ENCODE measurements around the gene TRIM7.
"Not testable (repeated sequence)": the region's sequence is repeated elsewhere in the genome, so short reads cannot be mapped to it uniquely, and the experiment has no call there.

Gene TRIM7

DNA sequence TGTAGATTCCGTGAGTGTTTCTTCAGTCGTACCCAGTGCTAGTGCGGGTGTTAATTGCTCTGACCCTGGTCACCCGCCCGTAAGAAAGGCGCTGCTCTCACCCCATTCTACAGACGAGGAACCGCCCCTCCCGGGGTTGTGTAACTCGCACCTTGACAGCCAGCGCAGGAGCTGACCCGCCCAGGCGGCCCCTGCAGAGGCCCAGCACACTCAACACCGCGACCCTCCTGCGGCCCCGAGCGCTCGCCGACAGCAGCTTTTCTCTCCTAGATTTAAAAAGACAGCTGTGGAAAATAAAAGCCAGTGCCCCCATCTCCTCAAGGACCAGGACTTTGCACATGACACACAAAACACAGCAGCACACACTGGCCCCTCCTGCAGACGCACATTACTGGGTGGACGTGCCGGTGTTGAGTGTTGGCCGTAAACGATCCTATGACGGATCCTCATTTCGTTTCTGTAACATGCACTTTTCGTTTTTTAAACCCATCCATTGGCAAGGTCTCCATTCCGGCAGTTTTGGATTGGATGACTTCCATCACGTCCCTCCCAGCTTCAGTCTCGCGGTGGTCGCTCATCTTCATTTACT lies 34.7 kb downstream of the TRIM7 start:
- H3K9me3 ChIP-seq (ENCODE audit: control insufficient read depth, low read length): no peaks in the 10 kb centered on the region
- peak overlapping the region; percentile 31 to 73 for H3K4me3 ChIP-seq (ENCODE audit: insufficient read depth in 1 of 2, low read depth in 1 of 2, low read length in 2 of 2)
- H2BK5ac ChIP-seq (ENCODE audit: low read depth, low read length, poor library complexity, severe bottlenecking): no peak overlapping the region
- H3K9ac ChIP-seq (ENCODE audit: low read length): no peak overlapping the region
- no peaks in the 10 kb centered on the region for H3K79me1 ChIP-seq (replicated peaks; ENCODE audit: low read length, poor library complexity, severe bottlenecking)
- peak overlapping the region; percentile 51 for H3K4me2 ChIP-seq (ENCODE audit: low read length, poor library complexity, severe bottlenecking)
- H3K27me3 ChIP-seq (ENCODE audit: control insufficient read depth in 1 of 2, insufficient read depth in 1 of 2, low read length in 2 of 2): peaks cover 5 to 16% of the 10 kb centered on the region in 2 experiments
- H4K91ac ChIP-seq (ENCODE audit: low read length): no peak overlapping the region
- no peak overlapping the region for H3K4ac ChIP-seq (ENCODE audit: low read depth in 1 of 2, low read length in 2 of 2)
- H3K36me3 ChIP-seq (ENCODE audit: control insufficient read depth in 1 of 2, insufficient read depth in 2 of 2, low read depth in 1 of 2, low read length in 2 of 2): no peaks in the 10 kb centered on the region
- WGBS: 14% methylated on average over 33 of the region's 33 CpGs
- peak overlapping the region in 1 of 2 experiments; percentile 3 for H3K18ac ChIP-seq (ENCODE audit: low read depth in 1 of 2, low read length in 2 of 2)
- no peak overlapping the region for H2AK5ac ChIP-seq (ENCODE audit: low read length, severe bottlenecking)
- H2BK15ac ChIP-seq (ENCODE audit: low read depth, poor library complexity, severe bottlenecking): no peak overlapping the region
- H2AFZ ChIP-seq (ENCODE audit: low read depth, low read length): no peak overlapping the region
- no peak overlapping the region for H4K8ac ChIP-seq (ENCODE audit: low read length)
- no peak overlapping the region for H3K23ac ChIP-seq (ENCODE audit: low read length in 2 of 2)
- peaks cover 24% of the 10 kb centered on the region for H3K4me1 ChIP-seq (ENCODE audit: control insufficient read depth, insufficient read depth, low read depth, low read length)
- peak overlapping the region in 1 of 2 experiments; percentile 0 for H3K14ac ChIP-seq (ENCODE audit: low read length in 2 of 2)
- H3K27ac ChIP-seq (ENCODE audit: low read length, poor library complexity, severe bottlenecking): peak overlapping the region; percentile 52
- no peak overlapping the region for H2BK12ac ChIP-seq (ENCODE audit: low read length in 2 of 2)
- H2BK120ac ChIP-seq (ENCODE audit: low read depth, low read length): no peak overlapping the region
- no peak for DNase-seq

DNA sequence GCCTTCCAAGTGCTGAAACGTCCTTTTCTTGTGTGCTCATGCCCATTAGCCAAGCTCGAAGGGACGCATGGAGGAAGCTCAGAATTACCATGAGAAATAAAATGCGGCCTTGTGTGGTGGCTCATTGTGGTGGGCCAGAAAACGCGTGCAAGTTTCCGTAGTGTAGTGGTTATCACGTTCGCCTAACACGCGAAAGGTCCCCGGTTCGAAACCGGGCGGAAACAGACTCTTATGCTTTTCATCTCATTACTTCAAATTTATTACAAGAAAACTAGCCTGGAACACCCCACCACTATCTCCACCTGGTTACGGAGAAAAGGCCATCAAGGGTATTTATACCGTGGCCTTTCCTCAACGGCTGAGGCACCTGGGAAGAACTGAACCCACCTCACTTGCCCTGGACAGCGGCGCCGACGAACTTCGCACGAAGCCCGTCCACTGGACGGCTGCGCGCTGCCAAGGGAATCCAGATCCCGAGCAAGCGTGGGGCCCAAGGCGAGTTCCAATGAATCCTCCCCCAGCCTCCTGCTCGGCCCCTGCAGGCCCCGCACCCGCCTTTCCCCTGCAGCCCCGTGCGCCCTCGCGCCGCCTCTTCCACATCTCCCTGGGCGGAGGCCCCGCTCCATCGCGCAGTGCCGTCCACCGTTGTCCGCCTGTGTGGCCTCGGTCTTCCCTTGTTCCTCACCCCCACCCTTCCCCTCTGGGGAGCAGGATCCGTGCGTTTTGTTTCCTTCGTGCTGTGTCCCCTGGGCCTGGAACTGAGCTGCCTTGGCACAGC lies 35.3 kb downstream of the TRIM7 start:
- H3K27ac ChIP-seq (ENCODE audit: low read length, poor library complexity, severe bottlenecking): peak overlapping the region; percentile 52
- not testable (repeated sequence) for H2AFZ ChIP-seq (ENCODE audit: low read depth, low read length); H4K91ac ChIP-seq (ENCODE audit: low read length); H3K4ac ChIP-seq (ENCODE audit: low read depth in 1 of 2, low read length in 2 of 2); H3K36me3 ChIP-seq (ENCODE audit: control insufficient read depth in 1 of 2, insufficient read depth in 2 of 2, low read depth in 1 of 2, low read length in 2 of 2); H2BK5ac ChIP-seq (ENCODE audit: low read depth, low read length, poor library complexity, severe bottlenecking); H3K23ac ChIP-seq (ENCODE audit: low read length in 2 of 2); H2AK5ac ChIP-seq (ENCODE audit: low read length, severe bottlenecking); H2BK120ac ChIP-seq (ENCODE audit: low read depth, low read length); H2BK12ac ChIP-seq (ENCODE audit: low read length in 2 of 2); H3K9ac ChIP-seq (ENCODE audit: low read length); H3K9me3 ChIP-seq (ENCODE audit: control insufficient read depth, low read length); H3K79me1 ChIP-seq (replicated peaks; ENCODE audit: low read length, poor library complexity, severe bottlenecking); H2BK15ac ChIP-seq (ENCODE audit: low read depth, poor library complexity, severe bottlenecking)
- DNase-seq: peak; percentile 78
- H3K14ac ChIP-seq (ENCODE audit: low read length in 2 of 2): peak overlapping the region in 1 of 2 experiments; percentile 0
- peak overlapping the region; percentile 19 for H4K8ac ChIP-seq (ENCODE audit: low read length)
- peak overlapping the region; percentile 31 to 73 for H3K4me3 ChIP-seq (ENCODE audit: insufficient read depth in 1 of 2, low read depth in 1 of 2, low read length in 2 of 2)
- WGBS: under 1% methylated on average over 47 of the region's 50 CpGs
- peaks cover 5 to 16% of the 10 kb centered on the region in 2 experiments for H3K27me3 ChIP-seq (ENCODE audit: control insufficient read depth in 1 of 2, insufficient read depth in 1 of 2, low read length in 2 of 2)
- H3K4me1 ChIP-seq (ENCODE audit: control insufficient read depth, insufficient read depth, low read depth, low read length): peaks cover 24% of the 10 kb centered on the region
- peak overlapping the region in 1 of 2 experiments; percentile 3 for H3K18ac ChIP-seq (ENCODE audit: low read depth in 1 of 2, low read length in 2 of 2)
- peak overlapping the region; percentile 51 for H3K4me2 ChIP-seq (ENCODE audit: low read length, poor library complexity, severe bottlenecking)

DNA sequence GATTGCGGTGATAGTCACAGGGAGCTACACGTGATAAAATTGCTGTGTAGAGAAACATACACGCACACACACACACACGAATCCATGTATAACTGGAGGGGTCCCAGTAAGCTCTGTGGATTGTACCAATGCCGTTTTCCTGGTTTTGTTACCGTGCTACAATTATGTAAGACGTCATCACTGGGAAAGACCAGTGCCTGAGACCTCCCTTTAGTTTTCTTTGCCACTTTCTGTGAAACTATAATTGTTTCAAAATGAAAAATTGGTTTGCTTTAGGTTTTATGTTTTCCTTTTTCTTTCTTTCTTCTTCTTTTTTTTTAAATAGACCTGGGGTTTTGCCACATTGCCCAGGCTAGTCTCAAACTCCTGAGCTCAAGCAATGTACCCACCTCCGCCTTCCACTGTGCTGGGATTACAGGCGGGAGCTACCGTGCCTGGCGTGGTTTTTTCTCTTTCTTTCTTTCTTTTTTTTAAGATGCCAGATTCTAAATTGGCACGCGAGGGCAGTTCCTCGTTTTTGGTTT lies 36.3 kb downstream of the TRIM7 start:
- no peak overlapping the region for H4K91ac ChIP-seq (ENCODE audit: low read length)
- H4K8ac ChIP-seq (ENCODE audit: low read length): no peak overlapping the region

DNA sequence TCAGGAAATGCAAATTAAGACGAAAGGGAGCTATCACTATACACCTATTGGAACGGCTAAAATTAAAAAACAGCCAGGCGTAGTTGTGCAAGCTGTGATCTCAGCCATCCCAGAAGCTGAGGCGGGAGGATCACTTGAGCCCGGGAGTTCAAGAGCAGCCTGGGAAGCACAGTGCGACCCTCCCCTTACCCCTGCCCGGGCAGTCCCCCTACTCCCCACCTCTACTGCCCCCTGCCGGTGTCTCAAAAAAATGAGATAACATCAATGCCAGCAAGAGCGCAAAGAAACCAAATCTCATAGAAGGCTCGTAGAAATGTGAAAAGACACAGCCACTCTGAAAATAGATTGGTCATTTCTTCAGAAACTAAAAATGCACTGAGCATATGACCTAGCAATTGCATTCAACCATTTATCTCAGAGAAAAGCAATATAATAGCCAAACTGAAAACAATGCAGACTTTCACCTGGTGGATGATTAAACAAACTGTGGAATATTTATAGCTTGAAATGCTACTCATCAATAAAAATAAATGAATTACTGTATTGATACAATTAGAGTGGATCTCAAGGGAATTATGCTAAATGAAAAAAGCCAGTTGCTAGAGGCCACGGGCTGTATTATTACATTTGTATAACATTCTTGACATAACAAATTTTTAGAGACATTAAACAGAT lies 37.0 kb downstream of the TRIM7 start:
- H3K4me1 ChIP-seq (ENCODE audit: control insufficient read depth, insufficient read depth, low read depth, low read length): peaks cover 16% of the 10 kb centered on the region
- no peak overlapping the region for H2AK5ac ChIP-seq (ENCODE audit: low read length, severe bottlenecking)
- no peaks in the 10 kb centered on the region for H3K36me3 ChIP-seq (ENCODE audit: control insufficient read depth in 1 of 2, insufficient read depth in 2 of 2, low read depth in 1 of 2, low read length in 2 of 2)
- no peak overlapping the region for H3K23ac ChIP-seq (ENCODE audit: low read length in 2 of 2)
- H3K79me1 ChIP-seq (replicated peaks; ENCODE audit: low read length, poor library complexity, severe bottlenecking): no peaks in the 10 kb centered on the region
- H3K4me2 ChIP-seq (ENCODE audit: low read length, poor library complexity, severe bottlenecking): no peak overlapping the region
- no peak overlapping the region for H3K27ac ChIP-seq (ENCODE audit: low read length, poor library complexity, severe bottlenecking)
- WGBS: 19% methylated on average over 10 of the region's 11 CpGs
- no peaks in the 10 kb centered on the region for H3K9me3 ChIP-seq (ENCODE audit: control insufficient read depth, low read length)
- H3K4me3 ChIP-seq (ENCODE audit: insufficient read depth in 1 of 2, low read depth in 1 of 2, low read length in 2 of 2): peak overlapping the region in 1 of 2 experiments; percentile 10
- no peak overlapping the region for H2BK5ac ChIP-seq (ENCODE audit: low read depth, low read length, poor library complexity, severe bottlenecking)
- H3K9ac ChIP-seq (ENCODE audit: low read length): peak overlapping the region; percentile 25
- peaks cover 5 to 16% of the 10 kb centered on the region in 2 experiments for H3K27me3 ChIP-seq (ENCODE audit: control insufficient read depth in 1 of 2, insufficient read depth in 1 of 2, low read length in 2 of 2)
- no peak overlapping the region for H4K91ac ChIP-seq (ENCODE audit: low read length)
- H2BK12ac ChIP-seq (ENCODE audit: low read length in 2 of 2): no peak overlapping the region
- H2BK120ac ChIP-seq (ENCODE audit: low read depth, low read length): no peak overlapping the region
- no peak overlapping the region for H2BK15ac ChIP-seq (ENCODE audit: low read depth, poor library complexity, severe bottlenecking)
- H3K4ac ChIP-seq (ENCODE audit: low read depth in 1 of 2, low read length in 2 of 2): no peak overlapping the region
- DNase-seq: no peak
- no peak overlapping the region for H4K8ac ChIP-seq (ENCODE audit: low read length)
- H3K14ac ChIP-seq (ENCODE audit: low read length in 2 of 2): no peak overlapping the region
- no peak overlapping the region for H3K18ac ChIP-seq (ENCODE audit: low read depth in 1 of 2, low read length in 2 of 2)
- peak overlapping the region; percentile 68 for H2AFZ ChIP-seq (ENCODE audit: low read depth, low read length)

More for the DNA sequence above, 36.3 kb downstream of the TRIM7 start:
- Histone ChIP-seq H3K27ac (ENCODE audit: low read length, poor library complexity, severe bottlenecking) (no peak overlapping the region), H3K9ac (ENCODE audit: low read length) (peak overlapping the region; percentile 25), H2BK12ac (ENCODE audit: low read length in 2 of 2) (no peak overlapping the region), H3K79me1 (replicated peaks; ENCODE audit: low read length, poor library complexity, severe bottlenecking) (no peaks in the 10 kb centered on the region), H3K4ac (ENCODE audit: low read depth in 1 of 2, low read length in 2 of 2) (no peak overlapping the region), H2BK15ac (ENCODE audit: low read depth, poor library complexity, severe bottlenecking) (no peak overlapping the region), H3K4me1 (ENCODE audit: control insufficient read depth, insufficient read depth, low read depth, low read length) (peaks cover 18% of the 10 kb centered on the region), H3K27me3 (ENCODE audit: control insufficient read depth in 1 of 2, insufficient read depth in 1 of 2, low read length in 2 of 2) (peaks cover 5 to 16% of the 10 kb centered on the region in 2 experiments), H3K14ac (ENCODE audit: low read length in 2 of 2) (no peak overlapping the region), H2BK5ac (ENCODE audit: low read depth, low read length, poor library complexity, severe bottlenecking) (no peak overlapping the region), H3K9me3 (ENCODE audit: control insufficient read depth, low read length) (no peaks in the 10 kb centered on the region), H3K4me3 (ENCODE audit: insufficient read depth in 1 of 2, low read depth in 1 of 2, low read length in 2 of 2) (peak overlapping the region in 1 of 2 experiments; percentile 10), H3K23ac (ENCODE audit: low read length in 2 of 2) (no peak overlapping the region), H2BK120ac (ENCODE audit: low read depth, low read length) (no peak overlapping the region), H2AK5ac (ENCODE audit: low read length, severe bottlenecking) (no peak overlapping the region), H3K4me2 (ENCODE audit: low read length, poor library complexity, severe bottlenecking) (peak overlapping the region; percentile 22), H2AFZ (ENCODE audit: low read depth, low read length) (peak overlapping the region; percentile 68), H3K18ac (ENCODE audit: low read depth in 1 of 2, low read length in 2 of 2) (no peak overlapping the region), H3K36me3 (ENCODE audit: control insufficient read depth in 1 of 2, insufficient read depth in 2 of 2, low read depth in 1 of 2, low read length in 2 of 2) (no peaks in the 10 kb centered on the region)
- DNase-seq: peak; percentile 26
- 19% methylated on average over 9 of the region's 14 CpGs for WGBS
